GM12801 (cell line): Measurements from ENCODE around the gene TMPRSS5.

Experiments
- CTCF ChIP-seq: IDR thresholded peaks from one replicate; pipeline ENCODE4 v1.5.1; 2011; ENCODE audit warnings: control low read depth; ENCODE audit not compliant: insufficient read length; ENCODE audit errors: extremely low read depth

Gene TMPRSS5

GRCh38 chr11:113715882-113716625 is 9.9 kb upstream of the TMPRSS5 start:
- TF ChIP-seq CTCF = no peak

- no peak for TF ChIP-seq CTCF
Measured at GRCh38 chr11:113715273-113715672, 9.2 kb upstream of the TMPRSS5 start.

GRCh38 chr11:113710989-113711388 is 4.9 kb upstream of the TMPRSS5 start:
- TF ChIP-seq CTCF = no peak

GRCh38 chr11:113701491-113701890 is 4.6 kb downstream of the TMPRSS5 start:
- no peak for TF ChIP-seq CTCF

- no peak for TF ChIP-seq CTCF
Measured at GRCh38 chr11:113698515-113698914, 7.6 kb downstream of the TMPRSS5 start.

- no peak for TF ChIP-seq CTCF
Measured at GRCh38 chr11:113697756-113698407, 8.2 kb downstream of the TMPRSS5 start.

- TF ChIP-seq CTCF = no peak
Measured at GRCh38 chr11:113697111-113697510, 9.0 kb downstream of the TMPRSS5 start.
